BJ (cell line): Measurements from ENCODE around the gene COPRS. TPM values are rescaled to one million over a fixed set of nuclear protein-coding genes. Genes with fewer than 3 reads are reported as not detected.
A peak's percentile ranks its signal among the peaks of the same experiment; 100 is the strongest.
"Not testable (repeated sequence)": the region's sequence is repeated elsewhere in the genome, so short reads cannot be mapped to it uniquely, and the experiment has no call there.

Experiments
- CTCF ChIA-PET: fragments of 350-600 bp; formaldehyde crosslinking; extraction: SDS; loops from one replicate; lab custom pipeline; 2021; ENCODE audit warnings: antibody characterized with exemption, inconsistent platforms; lab: Yijun Ruan, JAX
- POLR2A ChIA-PET: fragments of 300-600 bp; sonication (Branson Sonifier 250); formaldehyde crosslinking; extraction: SDS; loops from one replicate; lab custom pipeline; 2021; ENCODE audit warnings: antibody characterized with exemption; lab: Charles Lee
- DNase-seq: peaks from one replicate; pipeline ENCODE4 v3.0.0-alpha.2; 2011; ENCODE audit warnings: low read depth
- H3K27me3 ChIP-seq: 2 replicates; pipeline ENCODE4 v1.6.0; 2011; ENCODE audit warnings: low read length; ENCODE audit not compliant: control insufficient read depth, insufficient read depth
- H3K36me3 ChIP-seq: 2 replicates; pipeline ENCODE4 v1.5.1; 2011; ENCODE audit warnings: low read length; ENCODE audit not compliant: control insufficient read depth, insufficient read depth
- H3K4me3 ChIP-seq: 2 replicates; pipeline ENCODE4 v1.5.1; 2011; ENCODE audit warnings: low read depth, mild to moderate bottlenecking, control low read depth, low read length
- CTCF ChIP-seq: IDR thresholded peaks from 2 replicates; pipeline ENCODE4 v1.5.1; 2011; ENCODE audit warnings: low read depth, mild to moderate bottlenecking, control low read depth, inconsistent platforms, low read length, moderate library complexity; ENCODE audit not compliant: insufficient read depth
- polyA plus RNA-seq: library from polyadenylated mRNA; depleted of rRNA; stranded (reverse); fragments of >200 nt; gene quantifications from 2 replicates; pipeline ENCODE4 v1.2.3, GENCODE V29; 2011

Gene COPRS
- polyA plus RNA-seq, 1 experiment, result 44.5 TPM

GRCh38 chr17:31830971-31831858 lies 27.8 kb downstream of the COPRS start:
- ChIA-PET POLR2A (no interaction called here), CTCF (interaction anchor here (1.0 to 3.3 kb wide), 5 partner anchors 10 to 272 kb away, joined by 4 to 20 read pairs (median 6); no protein-coding TSS in a partner anchor)
- no peak overlapping the region for H3K4me3 ChIP-seq
- TF ChIP-seq CTCF, result no peak
- no peaks in the 10 kb centered on the region for H3K36me3 ChIP-seq
- no peaks in the 10 kb centered on the region for H3K27me3 ChIP-seq
- no peak for DNase-seq

- ChIA-PET CTCF (interaction anchor here (1.2 to 3.3 kb wide), 3 partner anchors 13 to 271 kb away, joined by 3 to 14 read pairs (median 11); no protein-coding TSS in a partner anchor), POLR2A (no interaction called here)
- no peak for DNase-seq
- Histone ChIP-seq H3K27me3 (no peaks in the 10 kb centered on the region), H3K4me3 (no peak overlapping the region), H3K36me3 (no peaks in the 10 kb centered on the region)
- no peak for TF ChIP-seq CTCF
Observed at GRCh38 chr17:31829649-31830048, 29.4 kb downstream of the COPRS start.

- DNase-seq, H3K4me3 ChIP-seq, POLR2A ChIA-PET, H3K36me3 ChIP-seq, H3K27me3 ChIP-seq: not testable (repeated sequence)
- CTCF ChIA-PET, result interaction anchor here (0.6 to 3.3 kb wide), 4 partner anchors 13 to 270 kb away, joined by 3 to 14 read pairs (median 7); no protein-coding TSS in a partner anchor
Observed at GRCh38 chr17:31828955-31829354, 30.1 kb downstream of the COPRS start.

GRCh38 chr17:31825961-31826691 lies 32.9 kb downstream of the COPRS start:
- no peak overlapping the region for H3K4me3 ChIP-seq
- POLR2A ChIA-PET, result no interaction called here
- no peaks in the 10 kb centered on the region for H3K27me3 ChIP-seq
- CTCF ChIA-PET, result interaction anchor here (0.5 to 2.8 kb wide), 4 partner anchors 9 to 84 kb away, joined by 3 to 20 read pairs (median 4); no protein-coding TSS in a partner anchor
- no peak for TF ChIP-seq CTCF
- H3K36me3 ChIP-seq, result no peaks in the 10 kb centered on the region
- no peak for DNase-seq

GRCh38 chr17:31824766-31825360 lies 34.2 kb downstream of the COPRS start:
- peak; percentile 65 for DNase-seq
- no peak overlapping the region for H3K4me3 ChIP-seq
- ChIA-PET CTCF (interaction anchor here (0.6 to 2.8 kb wide), 5 partner anchors 17 to 266 kb away, joined by 3 to 20 read pairs (median 3); no protein-coding TSS in a partner anchor), POLR2A (no interaction called here)
- no peaks in the 10 kb centered on the region for H3K27me3 ChIP-seq
- no peaks in the 10 kb centered on the region for H3K36me3 ChIP-seq
- no peak for TF ChIP-seq CTCF
